Gastrocnemius medialis (tissue), 4 donors: ENCODE data around the gene TMEM132C. TPM values are rescaled to one million over a fixed set of nuclear protein-coding genes. Genes with fewer than 3 reads are reported as not detected.

ENCODE experiments used
- ATAC-seq, 2 donors: fragments of 150-250 bp; one replicate each; pipeline ENCODE4 v1.9.1; 2016
- DNase-seq, 2 donors: peaks; one replicate each; pipeline ENCODE4 v3.0.0-alpha.2; 2019
- H3K27ac ChIP-seq, 4 donors: fragments of 200-600 bp; sonication (generic); 1 replicate in 1 of 4; 2 replicates in 3 of 4; pipeline ENCODE4 v1.5.1; 2016 to 2018; ENCODE audit warnings: mild to moderate bottlenecking in 2 of 4, moderate library complexity in 1 of 4
- H3K27me3 ChIP-seq, 3 donors: fragments of 200-600 bp; sonication (generic) in 2 of 3; 1 replicate in 1 of 3; 2 replicates in 2 of 3; pipeline versions ENCODE4 v1.5.1 to v1.6.0; 2016 to 2019; ENCODE audit warnings: mild to moderate bottlenecking in 1 of 3, moderate library complexity in 1 of 3
- H3K36me3 ChIP-seq, 2 donors: fragments of 200-600 bp; sonication (generic) in 1 of 2; one replicate each; pipeline ENCODE4 v1.5.1; 2017 to 2018
- H3K4me1 ChIP-seq, 2 donors: fragments of 200-600 bp; sonication (generic) in 1 of 2; one replicate each; pipeline ENCODE4 v1.5.1; 2016 to 2017; ENCODE audit warnings: mild to moderate bottlenecking in 2 of 2
- H3K4me3 ChIP-seq, 4 donors: fragments of 200-600 bp; sonication (generic) in 3 of 4; 1 replicate in 1 of 4; 2 replicates in 3 of 4; pipeline ENCODE4 v1.5.1; 2016 to 2019; ENCODE audit warnings: mild to moderate bottlenecking in 2 of 4
- H3K9me3 ChIP-seq, 3 donors: fragments of 200-600 bp; sonication (generic) in 2 of 3; 1 replicate in 1 of 3; 2 replicates in 2 of 3; pipeline ENCODE4 v1.5.1; 2016 to 2019
- CTCF ChIP-seq, 5 experiments: fragments of 450-650 bp in 3 of 5; fragments of 200-600 bp in 2 of 5; sonication (generic) in 2 of 5; IDR thresholded peaks in 4 of 5; conservative IDR thresholded peaks in 1 of 5; 1 replicate in 4 of 5; 2 replicates in 1 of 5; pipeline ENCODE4 v1.5.1; 2016 to 2019; ENCODE audit warnings: antibody characterized with exemption in 5 of 5, mild to moderate bottlenecking in 3 of 5, moderate library complexity in 3 of 5
- POLR2A ChIP-seq, 2 donors: fragments of 450-650 bp; IDR thresholded peaks; one replicate each; pipeline ENCODE4 v1.6.1; 2017; ENCODE audit warnings: antibody characterized with exemption in 2 of 2, mild to moderate bottlenecking in 2 of 2, moderate library complexity in 2 of 2
- in situ Hi-C, 4 donors: fragments of 200-750 bp; cut with MboI; loops; one replicate each; pipeline versions ENCODE4 v1.15.0 to v1.8.0; 2017; ENCODE audit warnings: low sequenced_read_pairs in 4 of 4
- intact Hi-C: fragments of 100-400 bp; cut with DNase I; formaldehyde crosslinking; loops from one replicate; pipeline ENCODE4 v1.15.1; 2023; ENCODE audit warnings: low total_unique reads
- total RNA-seq, 4 donors: library from RNA; depleted of rRNA; stranded (reverse); fragments of >200 nt; gene quantifications; one replicate each; pipeline versions ENCODE4 v1.1.0 to v1.2.3, GENCODE V29; 2016

Gene TMEM132C
- total RNA-seq, 4 donors from 2014 or later: 0.24 to 0.82 (median 0.68) TPM

DNA sequence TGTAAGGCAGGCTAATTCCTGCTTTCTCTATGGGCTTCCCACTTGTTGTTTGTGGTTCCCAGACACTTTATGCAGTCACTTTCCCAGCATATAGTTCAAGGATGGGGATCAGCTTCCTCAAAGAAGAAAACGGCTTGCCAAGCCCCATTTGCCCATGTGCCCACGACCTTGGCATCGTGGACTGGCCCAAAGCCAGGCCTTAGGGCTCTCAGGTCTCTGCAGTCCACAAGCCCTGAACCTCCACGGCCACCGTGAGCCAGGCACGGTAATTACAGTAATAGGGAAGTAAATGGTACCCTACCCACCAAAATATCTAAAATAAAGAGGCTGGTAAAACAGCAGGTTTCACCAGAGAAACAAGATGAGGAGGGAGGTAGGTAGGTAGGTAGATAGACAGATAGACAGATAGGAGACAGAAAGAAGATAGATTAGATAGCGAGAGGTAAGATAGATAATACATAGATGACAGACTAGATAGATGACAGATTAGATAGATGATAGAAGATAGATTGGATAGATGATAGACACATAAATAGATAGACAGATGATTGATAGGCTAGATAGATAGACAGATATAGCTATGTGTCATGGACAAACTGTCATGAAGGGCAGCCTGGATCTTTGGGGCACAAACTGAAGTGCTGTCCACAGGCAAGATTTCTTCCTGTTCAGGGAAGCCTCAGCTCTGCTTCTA lies 393.7 kb downstream of the TMEM132C start:
- H3K27ac ChIP-seq: no peak overlapping the region
- H3K36me3 ChIP-seq: no peaks in the 10 kb centered on the region
- in situ Hi-C loops (no loop called here), intact Hi-C loops (no loop called here)
- TF ChIP-seq CTCF (IDR thresholded peaks at IDR 0.05 in 4 of 5, conservative IDR thresholded peaks at IDR 0.05 in 1 of 5) (no peak), POLR2A (IDR thresholded peaks at IDR 0.05) (no peak)
- DNase-seq (no peak), ATAC-seq (no peak)
- H3K4me3 ChIP-seq: no peak overlapping the region
- H3K4me1 ChIP-seq: no peaks in the 10 kb centered on the region
- no peaks in the 10 kb centered on the region for H3K9me3 ChIP-seq
- H3K27me3 ChIP-seq: no peaks in the 10 kb centered on the region

DNA sequence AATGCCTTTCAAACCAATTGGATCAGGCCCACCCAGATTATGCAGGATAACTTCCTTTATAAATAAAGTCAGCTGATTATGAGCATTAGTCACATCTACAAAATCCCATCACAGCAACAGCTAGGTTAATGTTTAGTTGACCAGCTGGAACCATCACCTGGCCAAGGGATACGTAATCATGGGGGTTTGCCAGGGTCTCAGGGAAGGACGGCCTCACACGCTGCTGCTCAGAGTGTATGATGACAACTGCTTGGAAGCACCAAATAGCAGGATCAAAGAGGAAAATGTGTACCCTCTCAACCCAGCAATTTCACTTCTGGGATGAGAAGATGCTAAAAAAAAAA lies 394.2 kb downstream of the TMEM132C start:
- TF ChIP-seq POLR2A (IDR thresholded peaks at IDR 0.05): no peak
- TF ChIP-seq CTCF (IDR thresholded peaks at IDR 0.05 in 4 of 5, conservative IDR thresholded peaks at IDR 0.05 in 1 of 5): no peak

DNA sequence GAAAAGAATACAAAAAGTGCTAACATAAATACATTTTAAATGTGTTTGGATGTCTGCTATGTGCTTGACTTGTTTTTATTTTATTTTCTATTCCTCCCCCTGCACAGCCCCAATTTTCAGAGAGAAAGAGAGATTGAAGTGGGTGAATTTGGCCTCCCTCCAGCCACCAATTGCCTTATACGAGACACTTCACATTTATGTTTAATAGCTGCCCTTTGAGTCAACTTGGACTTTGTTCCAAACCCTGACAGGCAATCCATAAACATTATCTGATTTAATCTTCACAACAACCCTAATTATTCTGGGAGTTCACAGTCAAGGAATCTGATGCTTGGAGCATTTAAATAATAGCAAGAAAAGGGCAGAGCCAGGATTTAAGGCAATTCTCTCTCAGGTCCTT lies 395.1 kb downstream of the TMEM132C start:
- no peak for TF ChIP-seq CTCF (IDR thresholded peaks at IDR 0.05 in 4 of 5, conservative IDR thresholded peaks at IDR 0.05 in 1 of 5)
- TF ChIP-seq POLR2A (IDR thresholded peaks at IDR 0.05): no peak
- intact Hi-C loops: no loop called here
- in situ Hi-C loops: no loop called here
- Histone ChIP-seq H3K4me1 (no peaks in the 10 kb centered on the region), H3K27me3 (no peaks in the 10 kb centered on the region), H3K9me3 (no peaks in the 10 kb centered on the region), H3K36me3 (no peaks in the 10 kb centered on the region), H3K4me3 (no peak overlapping the region), H3K27ac (no peak overlapping the region)
- ATAC-seq: no peak
- DNase-seq: no peak

More for the DNA sequence above, 394.2 kb downstream of the TMEM132C start:
- Histone ChIP-seq H3K4me3 (no peak overlapping the region), H3K4me1 (no peaks in the 10 kb centered on the region), H3K9me3 (no peaks in the 10 kb centered on the region), H3K27me3 (no peaks in the 10 kb centered on the region), H3K27ac (no peak overlapping the region), H3K36me3 (no peaks in the 10 kb centered on the region)
- ATAC-seq: no peak
- DNase-seq: no peak
- in situ Hi-C loops: no loop called here
- intact Hi-C loops: no loop called here

DNA sequence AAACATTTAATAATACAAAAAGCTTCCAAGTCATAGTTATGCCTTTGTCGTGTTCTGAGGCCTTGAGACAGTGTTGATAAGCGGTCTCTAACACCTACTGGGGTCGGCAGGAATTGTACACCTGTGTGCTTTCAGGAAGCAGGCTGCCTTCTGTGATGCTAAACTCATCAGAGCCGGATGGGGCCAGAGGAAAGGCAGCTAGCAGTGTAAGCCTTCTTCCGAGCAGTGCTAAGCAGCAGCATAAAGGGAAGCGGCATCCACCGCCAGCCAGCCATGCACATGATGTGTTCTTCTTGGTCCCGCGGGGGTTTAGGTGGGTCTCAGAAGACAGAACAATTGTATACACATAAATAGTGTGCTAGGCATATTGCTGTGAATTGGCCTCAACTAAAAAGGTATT lies 397.5 kb downstream of the TMEM132C start:
- Histone ChIP-seq H3K4me1 (no peaks in the 10 kb centered on the region), H3K9me3 (no peaks in the 10 kb centered on the region), H3K4me3 (no peak overlapping the region), H3K36me3 (no peaks in the 10 kb centered on the region), H3K27ac (no peak overlapping the region), H3K27me3 (no peaks in the 10 kb centered on the region)
- no peak for DNase-seq
- TF ChIP-seq POLR2A (IDR thresholded peaks at IDR 0.05) (no peak), CTCF (IDR thresholded peaks at IDR 0.05 in 4 of 5, conservative IDR thresholded peaks at IDR 0.05 in 1 of 5) (no peak)
- intact Hi-C loops: no loop called here
- no peak for ATAC-seq
- in situ Hi-C loops: no loop called here

DNA sequence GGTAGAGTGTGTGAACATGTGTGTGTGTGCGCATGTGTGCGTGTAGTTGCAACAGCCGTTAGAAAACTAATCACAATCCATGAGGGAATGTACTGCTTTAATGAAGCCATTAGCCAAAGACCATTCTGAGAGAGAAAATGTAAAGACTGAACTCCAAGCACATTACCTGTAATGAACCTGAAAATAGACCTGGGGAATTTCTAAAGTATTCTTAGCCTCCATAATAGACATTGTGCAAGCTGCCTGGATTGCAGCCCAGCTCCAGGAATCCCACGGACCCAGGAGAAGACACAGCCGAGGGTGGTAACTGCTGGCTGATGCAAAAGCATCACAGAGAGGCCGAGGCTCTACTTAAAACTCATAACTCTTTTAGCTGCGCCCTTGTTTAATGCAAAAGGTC lies 400.2 kb downstream of the TMEM132C start:
- no peak for TF ChIP-seq CTCF (IDR thresholded peaks at IDR 0.05 in 4 of 5, conservative IDR thresholded peaks at IDR 0.05 in 1 of 5)
- DNase-seq (no peak), ATAC-seq (no peak)
- Histone ChIP-seq H3K27ac (no peak overlapping the region), H3K9me3 (no peaks in the 10 kb centered on the region), H3K4me1 (no peaks in the 10 kb centered on the region), H3K36me3 (no peaks in the 10 kb centered on the region), H3K27me3 (no peaks in the 10 kb centered on the region), H3K4me3 (no peak overlapping the region)
- intact Hi-C loops (no loop called here), in situ Hi-C loops (no loop called here)
